AG04450 (cell line): ENCODE measurements around the gene SOX10. TPM values are rescaled to one million over a fixed set of nuclear protein-coding genes. Genes with fewer than 3 reads are reported as not detected.

Experiments
- CTCF ChIA-PET: fragments of 300-600, 350-600 bp; formaldehyde crosslinking; extraction: SDS; loops from one replicate; lab custom pipeline; 2022; ENCODE audit warnings: antibody characterized with exemption, inconsistent platforms; lab: Charles Lee
- POLR2A ChIA-PET: fragments of 350-600 bp; formaldehyde crosslinking; extraction: SDS; loops from one replicate; lab custom pipeline; 2021; ENCODE audit warnings: antibody characterized with exemption, inconsistent platforms; lab: Yijun Ruan, JAX
- DNase-seq: peaks from one replicate; pipeline ENCODE4 v3.0.0-alpha.2; 2011; ENCODE audit warnings: low read depth, low spot score
- H3K27ac ChIP-seq: one replicate; pipeline ENCODE4 v1.5.1; 2012; ENCODE audit warnings: low read depth, low read length, control low read depth
- H3K27me3 ChIP-seq: one replicate; pipeline ENCODE4 v1.6.0; 2012; ENCODE audit warnings: low read length; ENCODE audit not compliant: control insufficient read depth, insufficient read depth
- H3K4me3 ChIP-seq: 2 replicates; pipeline ENCODE4 v1.5.1; 2011; ENCODE audit warnings: mild to moderate bottlenecking, low read depth, low read length, control low read depth
- H3K9me3 ChIP-seq: 2 replicates; pipeline ENCODE4 v1.5.1; 2012; ENCODE audit warnings: low read length; ENCODE audit not compliant: control insufficient read depth, insufficient read depth
- polyA plus RNA-seq: library from polyadenylated mRNA; depleted of rRNA; stranded (reverse); fragments of >200 nt; gene quantifications from 2 replicates; pipeline ENCODE4 v1.2.3, GENCODE V29; 2011
- TF ChIP-seq, protein P1 (sequence below): IDR thresholded peaks from 2 replicates; pipeline ENCODE4 v1.5.1; 2011; ENCODE audit warnings: low read depth, low read length, control low read depth, inconsistent platforms

Gene SOX10
- polyA plus RNA-seq, 1 experiment = not detected

DNA sequence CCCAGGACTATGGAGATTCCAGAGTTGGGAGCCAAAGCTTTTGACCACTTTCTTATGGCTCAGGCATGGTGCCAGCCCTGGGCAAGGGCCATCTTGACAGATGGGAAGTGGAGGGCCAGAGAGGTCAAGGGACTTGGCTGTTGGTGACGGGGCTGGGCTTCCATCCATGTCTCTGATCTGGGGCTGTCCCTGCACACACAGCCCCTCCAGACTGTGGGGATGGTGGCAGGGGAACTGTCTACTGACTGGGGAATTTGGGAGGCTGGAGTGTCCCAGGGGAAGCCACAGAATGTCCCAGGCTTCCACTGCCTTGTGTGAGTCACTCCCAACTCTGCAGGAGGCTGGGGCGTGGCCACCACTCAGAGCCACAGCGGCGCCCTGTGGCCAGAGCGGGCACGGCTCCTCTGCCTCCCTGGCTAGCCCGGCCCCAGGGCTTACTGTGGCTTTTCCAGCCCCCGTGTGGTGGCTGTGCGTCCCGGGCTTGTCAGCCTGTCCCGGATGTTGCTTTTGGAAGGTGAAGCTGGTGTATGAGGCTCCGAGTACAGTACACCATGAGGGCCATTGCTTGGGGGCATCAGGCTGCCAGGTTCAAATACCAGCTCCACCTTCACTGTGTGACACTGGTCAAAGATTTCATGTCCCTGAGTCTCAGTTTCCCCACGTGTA is 50.5 kb downstream of the SOX10 start:
- Histone ChIP-seq H3K9me3 (no peaks in the 10 kb centered on the region; the same call in 1 of the 2 replicates), H3K27me3 (no peaks in the 10 kb centered on the region), H3K27ac (peak overlapping the region; percentile 57), H3K4me3 (no peak overlapping the region)
- TF ChIP-seq, protein P1, sequence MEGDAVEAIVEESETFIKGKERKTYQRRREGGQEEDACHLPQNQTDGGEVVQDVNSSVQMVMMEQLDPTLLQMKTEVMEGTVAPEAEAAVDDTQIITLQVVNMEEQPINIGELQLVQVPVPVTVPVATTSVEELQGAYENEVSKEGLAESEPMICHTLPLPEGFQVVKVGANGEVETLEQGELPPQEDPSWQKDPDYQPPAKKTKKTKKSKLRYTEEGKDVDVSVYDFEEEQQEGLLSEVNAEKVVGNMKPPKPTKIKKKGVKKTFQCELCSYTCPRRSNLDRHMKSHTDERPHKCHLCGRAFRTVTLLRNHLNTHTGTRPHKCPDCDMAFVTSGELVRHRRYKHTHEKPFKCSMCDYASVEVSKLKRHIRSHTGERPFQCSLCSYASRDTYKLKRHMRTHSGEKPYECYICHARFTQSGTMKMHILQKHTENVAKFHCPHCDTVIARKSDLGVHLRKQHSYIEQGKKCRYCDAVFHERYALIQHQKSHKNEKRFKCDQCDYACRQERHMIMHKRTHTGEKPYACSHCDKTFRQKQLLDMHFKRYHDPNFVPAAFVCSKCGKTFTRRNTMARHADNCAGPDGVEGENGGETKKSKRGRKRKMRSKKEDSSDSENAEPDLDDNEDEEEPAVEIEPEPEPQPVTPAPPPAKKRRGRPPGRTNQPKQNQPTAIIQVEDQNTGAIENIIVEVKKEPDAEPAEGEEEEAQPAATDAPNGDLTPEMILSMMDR = peak; percentile 98
- CTCF ChIA-PET = interaction anchor here (0.6 to 2.5 kb wide), 19 partner anchors 12 to 119 kb away, joined by 3 to 24 read pairs (median 5); partner anchors contain the start of gene MICALL1
- POLR2A ChIA-PET = interaction anchor here (1.2 kb wide), 1 partner anchor 9 kb away, joined by 3 read pairs; no protein-coding TSS in a partner anchor
- peak; percentile 55 for DNase-seq

DNA sequence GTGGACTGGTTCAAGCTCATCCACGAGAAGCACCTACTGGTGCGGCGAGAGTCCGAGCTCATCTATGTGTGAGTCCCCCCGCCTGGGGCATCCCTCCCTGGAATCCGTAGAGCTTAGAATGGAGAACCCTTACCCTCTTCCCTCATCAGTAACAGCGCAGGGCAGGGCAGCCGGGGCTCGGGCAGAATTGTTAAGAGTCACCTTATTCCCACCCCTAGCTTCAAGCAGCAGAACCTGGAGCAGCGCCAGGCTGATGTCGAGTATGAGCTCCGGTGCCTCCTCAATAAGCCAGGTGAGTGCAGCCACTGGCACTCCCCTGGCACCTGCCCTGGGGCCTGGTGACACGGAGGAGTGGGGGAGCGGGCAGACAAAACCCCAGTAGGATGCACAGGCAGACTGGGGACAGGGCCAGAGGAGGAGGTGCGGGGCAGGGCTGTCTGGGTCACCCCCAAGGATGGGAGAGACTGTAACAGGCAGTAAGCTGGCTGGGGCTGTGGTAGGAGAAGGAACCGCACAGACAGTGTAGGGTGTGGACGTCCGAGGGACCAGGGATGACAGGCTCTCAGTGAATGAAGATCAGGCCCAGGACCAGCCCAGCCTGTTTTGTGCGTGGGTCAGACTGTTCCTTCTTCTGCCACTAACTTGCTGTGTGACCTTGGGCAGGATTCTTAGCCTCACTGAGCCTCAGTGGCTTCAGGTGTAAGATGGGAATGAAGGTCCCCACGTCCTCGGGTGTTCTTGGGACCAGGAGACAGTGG is 51.4 kb downstream of the SOX10 start:
- ChIA-PET CTCF (interaction anchor here (0.5 to 2.5 kb wide), 9 partner anchors 33 to 118 kb away, joined by 3 to 24 read pairs (median 8); no protein-coding TSS in a partner anchor), POLR2A (interaction anchor here (0.8 to 1.1 kb wide), 2 partner anchors 27 to 45 kb away, joined by 3 read pairs; partner anchors contain the start of gene MICALL1)
- Histone ChIP-seq H3K9me3 (no peaks in the 10 kb centered on the region; the same call in 1 of the 2 replicates), H3K27me3 (no peaks in the 10 kb centered on the region), H3K4me3 (no peak overlapping the region), H3K27ac (peak overlapping the region; percentile 34)
- DNase-seq = no peak
- TF ChIP-seq, protein P1 = no peak

DNA sequence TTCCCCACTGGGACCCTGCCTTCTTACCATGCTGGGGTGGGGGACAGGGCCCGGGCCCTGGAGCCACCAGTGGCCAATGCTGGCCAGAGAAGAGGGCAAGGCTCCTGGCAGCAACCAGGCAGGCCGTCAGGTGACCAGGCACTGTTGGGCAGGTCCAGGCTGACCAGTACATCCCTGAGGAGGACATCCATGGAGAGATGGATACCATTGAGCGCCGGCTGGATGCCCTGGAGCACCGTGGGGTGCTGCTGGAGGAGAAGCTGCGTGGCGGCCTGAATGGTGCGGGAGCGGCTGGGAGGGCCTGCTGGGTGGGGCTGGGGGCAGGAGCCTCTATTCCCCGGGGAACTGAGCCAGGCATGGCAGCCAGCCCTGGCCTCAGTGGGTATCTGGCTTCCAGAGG is 52.0 kb downstream of the SOX10 start:
- no peak overlapping the region for H3K4me3 ChIP-seq
- H3K27me3 ChIP-seq = no peaks in the 10 kb centered on the region
- POLR2A ChIA-PET = interaction anchor here (0.8 to 1.1 kb wide), 2 partner anchors 26 to 45 kb away, joined by 3 read pairs; partner anchors contain the start of gene MICALL1
- CTCF ChIA-PET = interaction anchor here (0.5 to 2.5 kb wide), 7 partner anchors 33 to 117 kb away, joined by 3 to 24 read pairs (median 8); no protein-coding TSS in a partner anchor
- H3K27ac ChIP-seq = no peak overlapping the region
- DNase-seq = no peak
- TF ChIP-seq, protein P1 = no peak
- no peaks in the 10 kb centered on the region; the same call in 1 of the 2 replicates for H3K9me3 ChIP-seq

DNA sequence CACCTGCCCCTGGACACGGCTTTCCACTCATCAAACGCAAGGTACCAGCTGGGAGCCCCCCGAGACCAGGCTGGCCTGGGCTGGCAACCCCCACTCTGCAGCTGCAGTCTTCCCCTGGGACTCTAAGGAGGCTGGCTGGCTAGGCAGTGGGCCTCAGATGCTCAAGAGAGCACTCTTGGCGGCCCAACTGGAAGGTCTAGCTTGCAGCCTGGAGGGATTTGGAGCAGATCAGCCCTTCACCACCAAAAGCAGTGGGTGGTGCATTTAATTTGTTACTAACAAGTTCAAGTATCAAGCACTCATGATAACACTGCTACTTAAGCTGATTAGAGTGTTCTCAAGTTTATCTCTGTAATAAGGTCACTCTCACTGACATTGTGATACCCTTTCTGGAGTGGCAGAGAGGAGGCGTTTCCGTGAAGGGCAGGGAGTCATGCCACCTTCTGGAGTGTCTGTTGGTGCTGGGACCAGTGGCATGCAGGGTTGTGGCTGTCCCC is 52.4 kb downstream of the SOX10 start:
- CTCF ChIA-PET = interaction anchor here (0.5 to 2.5 kb wide), 8 partner anchors 26 to 117 kb away, joined by 3 to 24 read pairs (median 6); partner anchors contain the start of gene MICALL1
- POLR2A ChIA-PET = interaction anchor here (0.7 to 1.1 kb wide), 2 partner anchors 44 to 898 kb away, joined by 3 read pairs; no protein-coding TSS in a partner anchor
- no peak overlapping the region for H3K4me3 ChIP-seq
- H3K9me3 ChIP-seq = no peaks in the 10 kb centered on the region; the same call in 1 of the 2 replicates
- TF ChIP-seq, protein P1 = no peak
- no peak for DNase-seq
- H3K27me3 ChIP-seq = no peaks in the 10 kb centered on the region
- H3K27ac ChIP-seq = no peak overlapping the region
